Measurements from ENCODE around the gene CYTH2. TPM values are rescaled to one million over a fixed set of nuclear protein-coding genes. Genes with fewer than 3 reads are reported as not detected.
A peak's percentile ranks its signal among the peaks of the same experiment; 100 is the strongest.
"Not testable (repeated sequence)": the region's sequence is repeated elsewhere in the genome, so short reads cannot be mapped to it uniquely, and the experiment has no call there.

The CYTH2 gene
- total RNA-seq, 2 donors from 2014 or later: 68.3 to 75.6 TPM

DNA sequence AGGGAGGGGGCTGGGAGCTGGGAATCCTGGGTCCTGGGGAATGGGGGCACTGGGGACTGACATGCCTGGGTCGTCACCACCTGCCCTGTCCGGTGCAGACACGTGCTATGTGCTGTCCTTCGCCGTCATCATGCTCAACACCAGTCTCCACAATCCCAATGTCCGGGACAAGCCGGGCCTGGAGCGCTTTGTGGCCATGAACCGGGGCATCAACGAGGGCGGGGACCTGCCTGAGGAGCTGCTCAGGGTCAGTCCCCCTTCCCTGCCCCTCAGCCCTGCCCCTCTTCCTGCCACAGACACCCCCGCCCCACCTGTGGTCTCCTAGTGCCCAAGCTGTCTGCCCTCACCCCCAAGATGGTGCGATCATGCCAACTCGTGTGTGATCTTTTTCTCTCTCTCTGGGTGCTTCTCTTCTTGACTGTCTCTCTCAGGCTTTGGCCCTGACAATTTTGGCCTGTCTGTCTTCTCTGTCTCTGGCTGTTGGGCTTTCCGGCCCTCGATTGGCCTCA is 5.0 kb downstream of the CYTH2 start:
- DNase-seq: no peak
- intact Hi-C loops (cut with DNase I, micrococcal nuclease): no loop called here
- no peak for ATAC-seq

DNA sequence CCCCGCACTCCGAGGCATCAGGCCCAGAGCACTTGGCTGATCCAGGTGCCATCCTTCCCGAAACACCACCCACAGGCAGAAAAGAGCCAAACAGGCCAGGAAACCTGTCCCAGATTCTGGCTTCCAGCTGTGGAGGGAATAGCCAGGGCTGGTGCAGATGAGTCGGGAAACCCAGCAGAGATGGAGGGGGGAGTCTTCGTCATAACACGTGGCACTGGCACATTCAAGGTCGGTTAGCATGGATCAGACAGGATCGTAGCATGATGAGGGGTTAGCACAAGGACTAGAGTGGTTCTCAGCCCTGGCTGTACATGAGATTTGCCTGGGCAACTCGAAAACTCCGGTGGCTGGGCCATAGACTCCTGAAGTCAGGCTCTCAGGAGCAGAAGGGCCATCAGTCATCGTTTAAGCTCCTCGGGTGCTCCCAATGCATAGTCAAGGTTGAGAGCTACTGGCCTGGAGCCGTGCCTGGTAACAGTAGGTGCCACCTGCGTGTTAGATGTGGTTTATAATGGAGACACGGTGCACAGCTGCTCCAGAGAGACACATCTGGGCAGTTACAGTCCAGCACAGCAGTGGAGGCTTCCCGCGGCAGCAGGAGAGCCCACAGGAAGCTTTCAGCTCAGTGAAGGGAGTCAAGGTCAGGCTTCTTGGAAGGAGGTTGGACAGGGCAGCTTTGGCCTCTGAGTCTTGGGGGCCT is 6.3 kb downstream of the CYTH2 start:
- ATAC-seq: no peak
- intact Hi-C loops (cut with DNase I, micrococcal nuclease): no loop called here
- DNase-seq: no peak

DNA sequence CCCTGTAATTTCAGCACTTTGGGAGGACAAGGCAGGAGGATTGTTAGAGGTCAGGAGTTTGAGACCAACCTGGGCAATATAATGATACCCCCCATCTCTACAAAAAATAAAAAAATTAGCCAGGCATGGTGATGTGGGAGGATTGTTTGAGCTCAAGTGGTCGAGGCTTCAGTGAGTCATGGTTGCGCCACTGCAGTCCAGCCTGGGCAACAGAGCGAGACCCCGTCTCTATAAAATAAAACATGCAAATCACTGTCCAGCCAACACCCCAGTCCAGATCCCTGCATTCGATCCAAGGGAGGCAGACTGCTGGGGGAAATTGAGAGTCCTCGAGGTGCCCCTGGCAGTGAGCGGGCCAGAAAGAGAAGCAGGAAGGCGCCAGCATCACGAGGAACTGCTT is 7.0 kb downstream of the CYTH2 start:
- intact Hi-C loops (cut with DNase I, micrococcal nuclease): no loop called here
- ATAC-seq: no peak

DNA sequence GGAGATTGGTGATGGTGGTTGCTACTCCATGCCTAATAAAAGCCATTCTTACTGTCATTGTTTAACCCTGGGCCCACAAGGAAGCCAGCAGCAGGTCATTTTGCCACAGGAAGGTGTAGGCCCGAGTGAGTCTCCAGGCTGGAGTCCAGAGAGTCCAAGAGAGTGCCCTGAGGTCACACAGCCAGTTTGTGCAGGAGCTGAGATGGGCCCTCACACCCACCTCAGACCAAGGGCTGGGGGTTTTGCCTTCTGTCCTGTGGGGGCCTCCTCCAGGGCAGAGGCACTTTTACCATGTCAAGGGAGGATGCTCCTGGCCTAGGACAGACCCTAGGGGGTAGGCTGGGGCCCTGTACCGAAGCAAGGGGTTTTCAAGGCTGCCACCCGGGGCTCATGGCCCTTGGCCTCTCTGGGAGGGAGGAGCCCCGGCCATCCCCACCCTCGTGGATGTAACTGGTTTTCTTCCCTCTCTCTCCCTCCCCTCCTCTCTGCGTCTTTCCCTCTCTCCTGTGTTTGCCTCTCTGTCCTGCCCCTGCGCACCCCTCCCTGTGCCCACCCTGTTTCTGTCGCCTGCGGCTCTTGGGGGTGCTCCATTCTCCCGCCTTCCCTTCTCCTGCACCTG is 8.0 kb downstream of the CYTH2 start:
- intact Hi-C loops (cut with DNase I, micrococcal nuclease): no loop called here
- no peak for ATAC-seq

More for the DNA sequence above, 7.0 kb downstream of the CYTH2 start:
- no peak for DNase-seq

DNA sequence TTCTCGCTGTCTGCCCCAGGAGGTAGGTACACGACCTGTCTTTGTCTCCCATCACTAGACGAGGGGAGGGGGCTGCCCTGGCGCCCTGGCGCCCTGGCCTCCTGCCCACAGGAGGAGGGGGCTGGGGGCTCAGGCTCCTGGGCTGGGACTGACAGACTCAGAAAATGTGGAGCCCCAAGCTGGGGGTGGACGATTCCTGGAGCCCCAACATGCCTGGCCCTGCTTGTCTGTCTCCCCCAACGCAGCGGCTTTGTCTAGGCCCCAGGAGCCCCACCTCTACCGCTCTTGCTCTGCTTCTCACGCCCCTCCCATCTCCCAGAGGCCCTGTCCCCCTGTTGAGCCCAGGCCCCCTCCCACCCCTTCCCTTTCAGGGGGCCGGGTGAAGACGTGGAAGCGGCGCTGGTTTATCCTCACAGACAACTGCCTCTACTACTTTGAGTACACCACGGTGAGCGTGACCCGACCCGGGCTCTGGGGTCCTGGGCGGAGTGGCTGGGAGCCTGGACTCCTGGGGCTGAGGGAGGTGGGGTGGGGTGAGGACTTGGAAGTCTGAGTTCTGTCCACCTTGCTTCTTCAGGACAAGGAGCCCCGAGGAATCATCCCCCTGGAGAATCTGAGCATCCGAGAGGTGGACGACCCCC is 8.6 kb downstream of the CYTH2 start:
- intact Hi-C loops (cut with DNase I, micrococcal nuclease): no loop called here
- no peak for DNase-seq

More for the DNA sequence above, 8.0 kb downstream of the CYTH2 start:
- no peak for DNase-seq

DNA sequence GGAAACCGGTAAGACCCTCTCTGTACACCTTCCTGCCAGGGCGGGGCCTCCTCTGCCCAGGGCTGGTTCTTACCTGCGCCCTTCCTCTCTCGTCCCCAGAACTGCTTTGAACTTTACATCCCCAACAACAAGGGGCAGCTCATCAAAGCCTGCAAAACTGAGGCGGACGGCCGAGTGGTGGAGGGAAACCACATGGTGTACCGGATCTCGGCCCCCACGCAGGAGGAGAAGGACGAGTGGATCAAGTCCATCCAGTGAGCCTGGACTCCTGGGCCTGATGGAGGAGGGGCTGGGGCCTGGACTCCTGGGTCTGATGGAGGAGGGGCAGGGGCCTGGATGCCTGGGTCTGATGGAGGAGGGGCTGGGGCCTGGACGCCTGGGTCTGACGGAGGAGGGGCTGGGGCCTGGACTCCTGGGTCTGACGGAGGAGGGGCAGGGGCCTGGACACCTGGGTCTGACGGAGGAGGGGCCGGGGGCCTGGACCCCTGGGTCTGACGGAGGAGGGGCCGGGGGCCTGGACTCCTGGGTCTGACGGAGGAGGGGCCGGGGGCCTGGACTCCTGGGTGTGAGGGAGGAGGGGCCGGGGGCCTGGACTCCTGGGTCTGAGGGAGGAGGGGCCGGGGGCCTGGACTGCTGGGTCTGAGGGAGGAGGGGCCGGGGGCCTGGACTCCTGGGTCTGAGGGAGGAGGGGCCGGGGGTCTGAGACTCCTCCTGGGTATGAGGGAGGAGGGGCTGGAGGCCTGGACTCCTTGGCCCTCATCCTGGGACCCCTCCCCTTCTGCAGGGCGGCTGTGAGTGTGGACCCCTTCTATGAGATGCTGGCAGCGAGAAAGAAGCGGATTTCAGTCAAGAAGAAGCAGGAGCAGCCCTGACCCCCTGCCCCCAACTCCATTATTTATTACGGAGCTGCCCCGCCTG is 9.4 kb downstream of the CYTH2 start:
- no peak for DNase-seq
- intact Hi-C loops (cut with DNase I, micrococcal nuclease): no loop called here
- ATAC-seq: no peak

More for the DNA sequence above, 8.6 kb downstream of the CYTH2 start:
- no peak for ATAC-seq

DNA sequence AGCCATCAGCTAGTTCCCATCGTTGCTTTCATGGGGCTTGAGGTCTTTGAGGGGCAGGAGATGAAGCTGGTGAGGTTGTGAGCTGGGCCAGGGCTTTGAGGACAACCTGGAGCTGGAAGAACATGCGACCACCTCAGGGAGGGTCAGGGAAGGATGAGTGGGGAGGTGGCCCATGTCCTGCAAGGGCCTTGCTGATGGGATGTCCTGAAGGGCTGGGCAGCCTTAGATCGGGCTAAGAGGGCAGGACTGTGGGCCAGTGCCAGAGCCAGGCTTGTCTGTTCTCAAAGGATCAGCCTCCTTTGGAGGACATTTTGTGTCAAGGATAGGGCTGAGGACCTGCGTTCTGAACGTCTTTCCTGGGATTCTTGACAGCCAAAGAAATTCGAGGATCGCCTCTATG is 10.5 kb downstream of the CYTH2 start:
- ATAC-seq (peak; percentile 28), DNase-seq (no peak)
- intact Hi-C loops (cut with DNase I, micrococcal nuclease): no loop called here

DNA sequence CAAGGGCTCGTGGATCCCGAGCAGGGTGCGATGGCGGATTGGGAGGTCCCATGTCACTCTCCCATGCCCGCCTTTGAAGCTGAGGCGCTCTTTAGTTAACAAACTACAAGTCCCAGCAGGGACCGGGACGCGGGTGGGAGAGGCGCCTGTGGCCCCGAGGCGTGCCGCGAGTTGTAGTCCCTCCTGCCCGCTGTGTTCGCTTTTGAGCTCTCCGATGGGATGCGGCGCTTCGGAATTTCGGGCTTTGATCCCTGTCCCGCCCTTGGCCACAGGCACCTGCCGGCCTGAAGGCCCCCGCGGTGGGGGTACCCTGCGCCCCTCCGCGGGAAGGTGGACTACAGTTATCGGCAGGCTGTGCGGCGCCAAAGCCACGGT is 11.0 kb downstream of the CYTH2 start:
- intact Hi-C loops (cut with DNase I, micrococcal nuclease): no loop called here
- ATAC-seq: peak; percentile 63
- peak; percentile 53 to 62 for DNase-seq

DNA sequence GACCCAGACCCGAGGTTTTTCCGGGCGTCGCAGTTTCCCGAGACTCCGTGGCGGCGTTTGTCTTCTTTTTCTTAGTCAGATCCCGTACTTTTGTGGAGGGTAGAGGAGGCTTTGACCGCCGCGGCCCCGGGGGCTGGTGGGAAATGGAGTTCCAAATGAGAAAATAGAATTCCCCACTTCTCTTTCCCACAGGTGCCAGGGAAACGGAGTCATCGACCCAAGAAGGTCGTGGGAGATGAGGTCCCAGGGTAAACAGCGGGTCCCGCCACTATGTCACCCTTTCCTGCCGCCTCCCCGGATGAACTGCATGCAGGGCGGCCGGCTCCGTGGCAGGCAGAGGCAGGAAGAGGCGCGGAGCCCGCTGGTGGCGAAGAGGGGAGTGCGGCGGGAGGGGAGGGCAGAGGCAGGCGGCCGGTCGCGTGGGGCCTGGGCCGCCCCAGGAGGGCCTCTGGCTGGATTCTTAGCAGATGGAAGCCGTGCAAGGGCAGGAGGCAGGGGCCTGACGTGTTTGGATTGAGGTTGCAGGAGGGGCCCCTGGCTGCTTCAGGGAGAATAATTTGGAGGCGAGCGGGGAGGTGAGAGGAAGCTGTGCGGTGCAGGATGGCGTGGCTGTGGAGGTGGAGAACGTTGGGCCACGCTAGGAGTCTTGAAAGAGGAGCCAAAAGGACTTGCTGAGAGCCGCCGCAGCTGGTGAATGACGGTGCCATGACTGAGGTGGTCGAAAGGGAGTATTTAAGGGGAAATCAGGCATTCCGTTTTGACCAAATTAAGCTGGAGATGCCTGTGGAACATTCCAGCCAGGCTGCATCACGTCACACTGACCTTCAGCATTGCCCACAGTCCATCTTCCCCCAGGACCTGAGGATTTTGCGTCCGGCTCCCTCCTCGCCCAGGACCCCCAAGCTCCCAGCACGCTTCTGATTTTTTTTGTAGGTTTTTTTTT is 11.7 kb downstream of the CYTH2 start:
- peak in 1 of 2 donors; percentile 52 for DNase-seq

DNA sequence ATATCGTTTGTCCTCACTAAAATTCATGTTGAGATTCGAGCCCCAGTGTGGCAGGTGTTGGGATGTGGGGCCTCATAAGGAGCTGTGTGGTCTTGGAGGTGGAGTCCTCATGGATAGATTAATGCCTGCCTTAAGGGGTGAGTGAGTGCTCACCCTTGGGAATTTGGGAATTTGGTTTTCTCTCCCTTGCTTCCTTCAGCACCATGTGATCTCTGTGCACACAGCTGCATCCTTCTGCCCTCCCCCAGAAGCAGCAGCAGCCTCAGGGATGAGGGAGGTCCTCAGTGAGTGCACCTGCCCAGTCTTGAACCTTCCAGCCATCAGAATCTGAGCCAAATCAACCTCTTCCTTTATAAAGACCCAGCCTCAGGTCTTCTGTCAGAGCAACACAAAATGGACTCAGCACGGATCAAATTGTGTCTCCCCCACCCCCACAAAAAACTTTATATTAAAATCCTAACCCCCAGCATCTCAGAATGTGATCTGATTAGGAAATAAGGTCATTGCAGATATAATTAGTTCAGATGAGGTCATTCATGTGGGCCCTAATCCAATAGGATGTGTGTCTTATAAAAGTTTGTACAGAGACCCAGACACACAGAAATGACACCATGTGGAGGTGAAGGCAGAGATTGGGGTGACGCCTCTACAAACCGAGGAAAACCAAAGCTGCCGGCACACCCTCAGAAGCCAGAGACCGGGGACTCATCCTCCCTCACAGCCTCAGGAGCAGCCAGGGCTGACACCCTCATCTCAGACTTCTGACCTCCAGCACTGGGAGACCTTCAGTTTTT is 12.9 kb downstream of the CYTH2 start:
- no peak for ATAC-seq
- no peak for DNase-seq
- intact Hi-C loops (cut with DNase I, micrococcal nuclease): no loop called here

More for the DNA sequence above, 11.7 kb downstream of the CYTH2 start:
- intact Hi-C loops (cut with DNase I, micrococcal nuclease): no loop called here
- ATAC-seq: peak; percentile 56

DNA sequence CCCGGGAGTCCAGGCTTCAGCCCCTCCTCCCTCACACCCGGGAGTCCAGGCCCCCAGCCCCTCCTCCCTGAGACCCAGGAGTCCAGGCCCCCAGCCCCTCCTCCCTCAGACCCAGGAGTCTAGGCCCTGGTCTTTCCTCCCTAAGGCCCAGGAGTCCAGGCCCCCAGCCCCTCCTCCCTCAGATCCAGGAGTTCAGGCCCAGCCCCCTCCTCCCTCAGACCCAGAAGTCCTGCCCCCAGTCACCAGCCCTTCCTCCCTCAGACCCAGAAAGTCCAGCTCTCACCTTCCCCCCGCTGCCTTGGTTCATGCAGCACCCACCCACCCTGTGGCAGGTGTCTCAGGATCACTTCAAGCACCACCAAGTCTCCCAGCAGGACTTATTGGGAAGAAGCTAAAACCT is 14.1 kb downstream of the CYTH2 start:
- intact Hi-C loops (cut with DNase I, micrococcal nuclease): no loop called here
- ATAC-seq (no peak), DNase-seq (no peak)

DNA sequence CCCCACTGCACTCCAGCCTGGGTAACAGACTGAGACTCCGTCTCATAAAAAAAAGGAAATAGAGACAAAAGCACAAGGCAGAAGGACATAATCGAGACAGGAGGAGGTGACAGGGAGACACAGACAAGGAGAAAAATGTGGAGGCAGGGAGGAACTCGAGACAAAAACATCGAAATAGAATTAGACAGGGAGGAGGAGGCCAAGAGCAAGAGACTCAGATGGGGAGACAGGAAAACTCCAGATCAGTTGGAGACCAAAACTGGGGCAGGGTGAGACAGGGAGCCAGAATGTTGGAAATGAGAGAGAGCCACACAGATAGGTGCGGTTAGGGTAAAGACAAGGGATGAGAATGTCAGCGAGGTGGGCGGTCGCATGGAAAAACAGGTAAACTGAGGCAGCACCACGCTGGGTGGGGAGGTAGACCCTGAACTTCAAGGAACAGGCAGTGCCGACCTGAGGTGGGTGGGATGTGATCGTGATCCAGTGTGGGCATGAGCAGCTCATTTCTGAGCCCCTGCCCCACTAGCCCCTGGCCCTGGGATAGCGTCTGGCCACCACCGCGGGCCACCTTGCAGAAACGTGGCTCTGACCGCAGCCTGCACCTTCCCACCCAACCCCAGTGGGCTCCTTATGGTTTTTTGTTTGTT is 15.2 kb downstream of the CYTH2 start:
- no peak for ATAC-seq
- DNase-seq: no peak
- intact Hi-C loops (cut with DNase I, micrococcal nuclease): no loop called here

DNA sequence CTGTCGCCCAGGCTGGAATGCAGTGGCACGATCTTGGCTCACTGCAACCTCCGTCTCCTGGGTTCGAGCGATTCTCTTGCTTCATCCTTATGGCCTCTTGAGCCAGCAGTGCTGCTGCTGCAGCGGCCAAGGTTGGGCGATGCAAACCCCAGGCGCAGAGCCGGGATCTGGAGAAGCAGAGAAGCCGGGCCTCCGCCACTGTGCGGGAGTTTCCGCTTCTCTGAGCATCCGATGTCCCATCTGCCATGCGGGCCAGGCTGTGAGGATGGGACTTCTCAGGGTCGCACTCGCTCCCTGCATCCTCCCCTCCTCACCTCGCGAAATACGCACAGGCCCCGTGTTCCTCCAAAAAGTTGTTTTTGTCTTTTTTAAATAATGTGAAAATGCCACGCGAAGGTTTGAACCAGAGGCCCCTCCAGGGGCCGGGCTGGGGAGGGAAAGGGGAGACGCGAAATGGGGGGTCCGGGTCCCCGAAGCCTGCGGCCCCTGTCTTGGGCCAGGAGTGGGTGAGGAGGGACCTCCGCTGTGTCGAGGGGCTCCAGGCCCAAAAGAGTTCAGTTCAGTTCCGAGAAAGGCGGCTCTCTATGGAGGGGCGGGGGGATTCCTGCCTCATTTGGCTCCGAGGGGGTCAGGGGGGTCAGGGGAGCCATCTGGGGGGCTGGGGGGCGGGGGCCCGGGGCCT is 15.9 kb downstream of the CYTH2 start:
- intact Hi-C loops (cut with DNase I, micrococcal nuclease): loop anchor here in 1 of 2 donors (5.0 kb wide), 1 partner anchor 97 kb away; no protein-coding TSS in a partner anchor
- ATAC-seq (no peak), DNase-seq (no peak)

DNA sequence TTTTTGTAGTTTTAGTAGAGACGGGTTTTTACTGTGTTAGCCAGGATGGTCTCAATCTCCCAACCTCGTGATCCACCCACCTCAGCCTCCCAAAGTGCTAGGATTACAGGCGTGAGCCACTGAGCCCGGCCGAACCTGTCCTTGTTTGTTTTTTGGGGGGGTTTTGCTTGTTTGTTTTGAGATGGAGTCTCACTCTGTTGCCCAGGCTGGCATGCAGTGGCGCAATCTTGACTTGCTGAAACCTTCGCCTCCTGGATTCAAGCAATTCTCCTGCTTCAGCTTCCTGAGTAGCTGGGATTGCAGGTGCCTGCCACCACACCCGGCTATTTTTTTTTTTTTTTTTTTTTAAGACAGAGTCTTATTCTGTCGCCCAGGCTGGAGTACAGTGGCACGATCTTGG is 17.5 kb downstream of the CYTH2 start:
- intact Hi-C loops (cut with DNase I, micrococcal nuclease): loop anchor here in 1 of 2 donors (5.0 kb wide), 1 partner anchor 96 kb away; no protein-coding TSS in a partner anchor
- not testable (repeated sequence) for ATAC-seq, DNase-seq

DNA sequence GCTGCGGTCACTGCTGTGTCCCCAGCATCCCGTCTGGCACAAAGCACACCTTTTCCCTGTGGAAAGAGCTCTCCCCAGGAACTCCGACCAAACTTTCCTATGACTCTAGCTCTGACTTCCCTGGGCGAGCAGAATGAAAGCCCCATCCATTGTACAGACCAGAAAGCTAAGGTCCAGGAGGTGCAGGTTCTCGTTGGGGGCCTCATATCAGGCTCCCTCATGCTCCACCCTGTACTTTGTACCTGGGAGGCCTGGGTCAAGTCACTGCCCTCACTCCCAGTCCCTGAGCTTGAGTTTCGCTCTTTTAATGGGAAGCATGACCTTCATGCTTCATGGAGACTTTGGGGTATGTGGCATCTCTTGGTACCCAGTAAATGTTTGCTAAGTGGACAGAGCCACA is 18.4 kb downstream of the CYTH2 start:
- ATAC-seq: peak; percentile 33
- intact Hi-C loops (cut with DNase I, micrococcal nuclease): loop anchor here in 1 of 2 donors (5.0 kb wide), 1 partner anchor 95 kb away; no protein-coding TSS in a partner anchor
- DNase-seq: no peak

DNA sequence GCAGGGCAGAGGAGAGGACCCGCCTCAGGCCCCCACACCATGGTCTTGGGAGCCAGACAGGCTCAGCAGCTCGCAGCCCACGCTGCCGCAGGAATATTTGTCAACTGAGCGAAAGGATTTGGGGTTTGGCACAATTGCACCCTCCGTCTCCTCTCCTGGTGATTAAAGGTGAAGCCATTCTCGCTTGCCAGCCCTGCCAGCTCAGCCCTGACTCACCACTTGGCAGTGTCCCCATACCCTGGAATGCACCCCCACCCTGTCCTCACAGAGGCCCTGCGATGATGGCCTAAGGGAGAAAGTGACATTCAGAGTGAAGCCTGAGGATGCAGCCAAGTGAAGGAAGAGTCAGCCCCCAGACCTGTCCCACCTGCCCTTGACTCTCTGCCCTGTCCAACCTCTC is 18.8 kb downstream of the CYTH2 start:
- intact Hi-C loops (cut with DNase I, micrococcal nuclease): loop anchor here in 1 of 2 donors (5.0 kb wide), 1 partner anchor 94 kb away; no protein-coding TSS in a partner anchor
- DNase-seq (peak; percentile 60 to 79), ATAC-seq (peak; percentile 30)

Measured in left colon (tissue), 2 donors.